NB4 (cell line): Measurements from ENCODE around the gene MDGA2.

Source experiments
- DNase-seq: peaks from one replicate; pipeline ENCODE4 v3.0.0; 2010; ENCODE audit warnings: low read depth
- H3K4me3 ChIP-seq: one replicate; pipeline ENCODE4 v1.5.1; 2011; ENCODE audit warnings: mild to moderate bottlenecking, low read depth, low read length, moderate library complexity
- MYC ChIP-seq: IDR thresholded peaks from 2 replicates; pipeline ENCODE4 v1.6.1; 2011; ENCODE audit warnings: low read depth, low read length
- POLR2A ChIP-seq: IDR thresholded peaks from 2 replicates; pipeline ENCODE4 v1.6.1; 2011; ENCODE audit warnings: mild to moderate bottlenecking; ENCODE audit not compliant: insufficient read length; ENCODE audit errors: extremely low read depth
- TF ChIP-seq, protein P1 (sequence below): IDR thresholded peaks from one replicate; pipeline ENCODE4 v1.5.1; 2012; ENCODE audit warnings: low read depth, low read length
- TF ChIP-seq, protein P2 (sequence below): IDR thresholded peaks from 2 replicates; pipeline ENCODE4 v1.6.1; 2011; ENCODE audit warnings: low read depth, low read length

Gene MDGA2

DNA sequence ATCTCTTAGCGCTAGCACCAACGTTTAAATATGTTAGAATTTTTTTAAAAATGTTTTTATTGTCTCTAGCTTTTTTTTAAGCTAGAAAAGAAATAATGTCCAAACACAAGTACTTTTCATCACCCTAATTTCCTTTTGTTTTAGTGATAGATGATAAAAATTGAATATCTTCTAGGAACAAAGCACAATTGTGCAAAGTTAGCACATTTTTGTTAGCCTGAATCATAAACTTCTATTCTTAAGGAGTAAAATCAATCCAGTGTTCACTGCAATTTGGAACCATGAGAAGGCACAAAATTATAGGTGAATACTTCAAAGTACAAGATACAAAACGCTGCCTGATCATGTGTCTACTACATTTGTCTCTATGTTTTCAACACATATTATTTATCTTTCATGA, 615.4 kb downstream of the MDGA2 start:
- no peak for DNase-seq
- H3K4me3 ChIP-seq: no peak overlapping the region
- TF ChIP-seq MYC: no peak

DNA sequence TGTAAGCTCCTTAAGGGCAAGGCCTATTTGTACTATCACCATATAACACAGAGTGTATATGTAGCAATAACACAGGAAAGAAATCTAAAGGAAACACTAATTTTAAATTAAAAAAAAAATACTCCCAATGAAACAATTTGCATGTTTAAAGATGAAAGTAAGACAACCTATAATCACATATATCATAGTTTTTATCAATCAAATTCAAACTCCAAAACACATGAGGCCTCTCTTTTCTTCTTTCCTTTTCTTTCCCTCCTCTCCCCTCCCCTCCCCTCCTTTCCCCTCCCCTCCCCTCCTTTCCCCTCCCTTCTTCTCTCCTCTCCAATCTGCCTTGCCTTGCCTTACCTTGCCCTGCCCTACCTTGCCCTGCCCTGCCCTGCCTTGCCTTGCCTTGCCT, 618.0 kb downstream of the MDGA2 start:
- no peak for TF ChIP-seq POLR2A
- TF ChIP-seq, protein P1, sequence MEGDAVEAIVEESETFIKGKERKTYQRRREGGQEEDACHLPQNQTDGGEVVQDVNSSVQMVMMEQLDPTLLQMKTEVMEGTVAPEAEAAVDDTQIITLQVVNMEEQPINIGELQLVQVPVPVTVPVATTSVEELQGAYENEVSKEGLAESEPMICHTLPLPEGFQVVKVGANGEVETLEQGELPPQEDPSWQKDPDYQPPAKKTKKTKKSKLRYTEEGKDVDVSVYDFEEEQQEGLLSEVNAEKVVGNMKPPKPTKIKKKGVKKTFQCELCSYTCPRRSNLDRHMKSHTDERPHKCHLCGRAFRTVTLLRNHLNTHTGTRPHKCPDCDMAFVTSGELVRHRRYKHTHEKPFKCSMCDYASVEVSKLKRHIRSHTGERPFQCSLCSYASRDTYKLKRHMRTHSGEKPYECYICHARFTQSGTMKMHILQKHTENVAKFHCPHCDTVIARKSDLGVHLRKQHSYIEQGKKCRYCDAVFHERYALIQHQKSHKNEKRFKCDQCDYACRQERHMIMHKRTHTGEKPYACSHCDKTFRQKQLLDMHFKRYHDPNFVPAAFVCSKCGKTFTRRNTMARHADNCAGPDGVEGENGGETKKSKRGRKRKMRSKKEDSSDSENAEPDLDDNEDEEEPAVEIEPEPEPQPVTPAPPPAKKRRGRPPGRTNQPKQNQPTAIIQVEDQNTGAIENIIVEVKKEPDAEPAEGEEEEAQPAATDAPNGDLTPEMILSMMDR: no peak
- TF ChIP-seq, protein P2, sequence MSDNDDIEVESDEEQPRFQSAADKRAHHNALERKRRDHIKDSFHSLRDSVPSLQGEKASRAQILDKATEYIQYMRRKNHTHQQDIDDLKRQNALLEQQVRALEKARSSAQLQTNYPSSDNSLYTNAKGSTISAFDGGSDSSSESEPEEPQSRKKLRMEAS: no peak
- TF ChIP-seq MYC: no peak
- H3K4me3 ChIP-seq: no peak overlapping the region
- no peak for DNase-seq

DNA sequence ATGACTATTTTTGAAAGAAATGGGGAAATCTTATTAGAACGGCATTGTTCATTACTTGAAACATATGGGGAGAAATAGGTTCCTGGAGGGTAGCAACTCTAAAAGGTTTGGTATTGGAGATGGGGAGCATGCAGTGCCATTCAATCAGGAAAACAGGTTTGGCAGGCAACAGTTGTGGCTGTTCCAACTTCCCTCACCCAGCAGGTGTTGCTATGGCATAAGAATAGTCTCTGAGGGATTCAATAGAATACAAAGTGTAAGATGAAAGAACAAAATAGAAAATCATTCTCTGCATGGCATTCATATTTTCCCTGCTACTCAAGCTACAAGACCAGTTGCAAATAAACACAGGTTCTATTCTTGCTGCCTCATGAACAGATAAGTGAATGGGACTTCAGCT, 630.6 kb downstream of the MDGA2 start:
- TF ChIP-seq MYC (no peak), POLR2A (no peak)
- TF ChIP-seq, protein P2: no peak
- TF ChIP-seq, protein P1: no peak
- DNase-seq: no peak
- H3K4me3 ChIP-seq: no peak overlapping the region

DNA sequence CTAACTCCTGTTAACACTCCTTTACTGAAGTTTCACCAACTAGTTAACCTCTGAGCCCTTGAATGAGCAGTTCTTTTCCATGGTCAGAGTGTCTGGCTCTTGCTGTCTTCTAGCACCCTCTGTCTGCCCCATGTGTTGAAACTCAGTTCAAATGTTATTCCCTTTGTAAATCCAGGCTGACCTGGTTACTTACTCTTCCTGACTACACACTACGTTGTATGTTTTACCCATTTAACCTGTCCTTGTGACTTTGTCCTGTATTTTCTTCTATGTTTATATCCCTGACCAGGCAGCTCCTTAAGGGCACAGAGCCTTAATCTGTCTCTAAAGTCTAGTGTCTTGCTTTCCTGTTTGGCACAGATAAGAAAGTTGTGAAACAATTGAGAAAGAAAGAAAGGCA, 634.9 kb downstream of the MDGA2 start:
- H3K4me3 ChIP-seq: no peak overlapping the region
- TF ChIP-seq, protein P1: no peak
- TF ChIP-seq POLR2A (no peak), MYC (no peak)
- TF ChIP-seq, protein P2: no peak
- DNase-seq: peak; percentile 6

DNA sequence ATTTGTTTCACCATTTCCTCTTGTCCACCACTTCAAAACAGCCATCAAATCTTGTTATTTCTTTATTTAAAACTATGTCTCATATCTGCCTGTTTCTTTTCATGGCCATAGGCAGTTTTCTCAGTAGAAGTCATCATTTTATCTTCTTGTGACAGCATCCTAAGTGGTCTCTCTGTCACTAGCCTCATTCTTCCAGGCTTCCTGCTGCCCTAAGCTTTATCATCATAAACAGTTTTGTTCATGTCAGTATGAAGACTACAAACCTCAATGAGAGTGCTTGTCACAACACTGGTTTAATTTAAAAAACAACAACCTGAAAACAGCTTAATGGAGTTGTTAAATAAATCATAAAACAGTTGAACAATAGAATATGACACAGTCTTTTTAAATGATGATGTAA, 636.1 kb downstream of the MDGA2 start:
- H3K4me3 ChIP-seq: no peak overlapping the region
- no peak for DNase-seq
- no peak for TF ChIP-seq POLR2A

DNA sequence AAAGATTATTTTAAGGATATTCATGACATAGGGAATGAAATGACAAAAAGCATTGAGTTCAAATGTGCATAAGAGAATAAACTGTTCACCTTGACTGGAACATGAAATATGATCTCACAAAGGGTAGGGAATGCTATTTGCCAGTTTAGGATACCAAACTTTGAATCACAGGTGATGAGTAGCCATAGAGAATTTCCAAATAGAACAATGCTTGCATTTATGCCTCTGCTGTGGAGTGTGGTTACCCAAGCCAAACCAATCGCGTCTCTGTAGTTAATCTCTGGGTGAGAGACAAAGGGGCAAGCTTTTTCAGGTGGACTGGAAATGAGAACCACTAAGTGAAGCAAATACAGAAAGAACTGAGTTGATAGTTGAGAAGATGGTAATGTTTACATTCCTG, 652.7 kb downstream of the MDGA2 start:
- TF ChIP-seq POLR2A (no peak), MYC (no peak)
- TF ChIP-seq, protein P1: no peak
- TF ChIP-seq, protein P2: no peak
- H3K4me3 ChIP-seq: no peak overlapping the region
- no peak for DNase-seq

DNA sequence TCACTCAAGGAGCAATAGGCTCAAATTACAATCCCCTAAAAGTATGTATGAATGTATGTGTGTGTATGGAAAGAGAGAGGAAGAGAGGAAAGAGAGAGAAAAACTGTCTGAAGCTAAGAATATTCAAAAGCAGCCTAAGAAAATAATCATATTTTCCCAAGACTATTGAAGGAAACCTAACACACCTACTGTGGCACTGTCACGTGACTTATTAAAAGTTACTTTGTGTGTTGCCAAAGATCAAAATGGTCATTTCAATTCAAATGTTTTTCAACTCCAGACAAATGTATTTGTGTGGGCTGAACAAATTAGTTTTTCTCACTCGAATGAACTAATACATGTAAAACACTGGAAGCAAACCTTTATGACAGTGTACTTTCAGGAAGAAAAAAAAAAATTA, 654.9 kb downstream of the MDGA2 start:
- H3K4me3 ChIP-seq: no peak overlapping the region
- no peak for DNase-seq
- TF ChIP-seq POLR2A (no peak), MYC (no peak)
- TF ChIP-seq, protein P2: no peak
- TF ChIP-seq, protein P1: no peak
